HepG2 (cell line): ENCODE results near the gene ZNF394. TPM values are rescaled to one million over a fixed set of nuclear protein-coding genes. Genes with fewer than 3 reads are reported as not detected.

Experiments used
- ATAC-seq: fragments of 200-7000 bp; cut with Tn5 transposase; 3 replicates; pipeline ENCODE4 v1.9.1; 2020; ENCODE audit warnings: mild to moderate bottlenecking, moderate library complexity
- BruUV-seq: library from RNA; stranded (reverse); fragments of 400-500 nt; replicated peaks from 2 replicates; lab custom pipeline; 2021; lab: Mats Ljungman, UMichigan
- CTCF ChIA-PET: fragments of 300-600 bp; formaldehyde crosslinking; extraction: SDS; loops from one replicate; lab custom pipeline; 2021; ENCODE audit warnings: low total read pairs, inconsistent platforms, low intra/inter-chr PET ratio; lab: Yijun Ruan, JAX
- POLR2A ChIA-PET: fragments of 350-600 bp; sonication (Branson Sonifier 250); formaldehyde crosslinking; loops from one replicate; lab custom pipeline; 2020; ENCODE audit warnings: antibody characterized with exemption, inconsistent platforms; lab: Yijun Ruan, JAX
- DNase-seq: peaks from one replicate; pipeline ENCODE4 v3.0.0-alpha.2; 2015; ENCODE audit warnings: low spot score
- FAIRE-seq: peaks from 3 replicates; lab custom pipeline; 2011; peaks lifted over from hg19 to GRCh38; lab: Jason Lieb, UNC
- H2AFZ ChIP-seq: one replicate; pipeline ENCODE4 v1.6.1; 2011; ENCODE audit warnings: low read length, inconsistent platforms
- H3K27ac ChIP-seq: fragments of 300-600 bp; 3 replicates; pipeline ENCODE4 v1.8.0; 2011; ENCODE audit warnings: mixed run types, mild to moderate bottlenecking, mixed read lengths, low read length, inconsistent platforms; ENCODE audit not compliant: insufficient read depth; ENCODE audit errors: extremely low read length
- H3K27me3 ChIP-seq, 2 experiments: fragments of 200-600 bp in 1 of 2; 2 replicates in 1 of 2; 3 replicates in 1 of 2; pipeline versions ENCODE4 v1.6.0 to v1.8.0; 2011; ENCODE audit warnings: low read length in 2 of 2, mild to moderate bottlenecking in 2 of 2, moderate library complexity in 2 of 2, inconsistent platforms in 1 of 2; ENCODE audit not compliant: insufficient read depth in 2 of 2, control insufficient read depth in 1 of 2
- H3K36me3 ChIP-seq, 2 experiments: fragments of 200-600 bp in 1 of 2; replicated peaks in 1 of 2; 2 replicates in 1 of 2; 3 replicates in 1 of 2; pipeline versions ENCODE4 v1.5.1 to v1.8.0; 2011; ENCODE audit warnings: low read length in 2 of 2, inconsistent platforms in 1 of 2; ENCODE audit not compliant: insufficient read depth in 2 of 2, control insufficient read depth in 1 of 2
- H3K4me1 ChIP-seq: 2 replicates; pipeline ENCODE4 v1.5.1; 2012; ENCODE audit warnings: low read length, inconsistent platforms; ENCODE audit not compliant: insufficient read depth
- H3K4me2 ChIP-seq: 2 replicates; pipeline ENCODE4 v1.6.0; 2011; ENCODE audit warnings: low read depth, low read length, inconsistent platforms
- H3K4me3 ChIP-seq, 3 experiments: fragments of 200-600 bp in 1 of 3; sonication (generic), shearing (Covaris generic) in 1 of 3; replicated peaks in 1 of 3; 2 replicates each; pipeline ENCODE4 v1.5.1; 2011 to 2016; ENCODE audit warnings: low read length in 3 of 3, inconsistent platforms in 2 of 3, low read depth in 2 of 3, mild to moderate bottlenecking in 2 of 3, control low read depth in 1 of 3, mixed read lengths in 1 of 3; ENCODE audit not compliant: insufficient read depth in 1 of 3
- H3K79me2 ChIP-seq: one replicate; pipeline ENCODE4 v1.6.1; 2011; ENCODE audit warnings: low read length, inconsistent platforms; ENCODE audit not compliant: insufficient read depth
- H3K9ac ChIP-seq: 2 replicates; pipeline ENCODE4 v1.6.0; 2011; ENCODE audit warnings: mild to moderate bottlenecking, low read depth, low read length, inconsistent platforms; ENCODE audit not compliant: insufficient read depth
- H3K9me3 ChIP-seq: 2 replicates; pipeline ENCODE4 v1.5.1; 2012; ENCODE audit warnings: mild to moderate bottlenecking, low read length
- H4K20me1 ChIP-seq: 2 replicates; pipeline ENCODE4 v1.6.0; 2011; ENCODE audit warnings: inconsistent platforms, mild to moderate bottlenecking, low read length, moderate library complexity; ENCODE audit not compliant: insufficient read depth
- NFKB2 ChIP-seq: sonication (generic); formaldehyde crosslinking; IDR thresholded peaks from 2 replicates; pipeline ENCODE4 v1.4.0; 2020; ENCODE audit warnings: missing genetic modification reagents, borderline replicate concordance
- SALL2 ChIP-seq: sonication (generic); formaldehyde crosslinking; IDR thresholded peaks from 2 replicates; pipeline ENCODE4 v1.8.1; 2023; ENCODE audit warnings: mild to moderate bottlenecking, missing genetic modification reagents, inconsistent platforms
- TSC22D2 ChIP-seq: sonication (generic); formaldehyde crosslinking; IDR thresholded peaks from 2 replicates; pipeline ENCODE4 v1.5.1; 2020; ENCODE audit warnings: missing genetic modification reagents, mild to moderate bottlenecking, borderline replicate concordance
- ZNF557 ChIP-seq: sonication (generic); formaldehyde crosslinking; IDR thresholded peaks from 2 replicates; pipeline ENCODE4 v1.4.0; 2020; ENCODE audit warnings: missing genetic modification reagents
- ZSCAN25 ChIP-seq: sonication (generic); formaldehyde crosslinking; IDR thresholded peaks from 2 replicates; pipeline ENCODE4 v1.8.0; 2022; ENCODE audit warnings: mild to moderate bottlenecking, missing genetic modification reagents
- ZZZ3 ChIP-seq: sonication (generic); formaldehyde crosslinking; IDR thresholded peaks from 2 replicates; pipeline ENCODE4 v1.4.0; 2020; ENCODE audit warnings: missing genetic modification reagents, mild to moderate bottlenecking, borderline replicate concordance
- WGBS: methylation state at CpG from one replicate; pipeline ENCODE4 v1.1.6; 2017; ENCODE audit warnings: low lambda C conversion rate; 5-methylcytosine and 5-hydroxymethylcytosine counted together
- in situ Hi-C: cut with HindIII; loops from 2 replicates; pipeline ENCODE4 v1.10.0; 2017; ENCODE audit warnings: low pct_unique_long_range_greater_than_20kb; ENCODE audit not compliant: extremely low pct_ligation_motif_present
- intact Hi-C: fragments of 100-400 bp; cut with micrococcal nuclease; formaldehyde crosslinking; loops from one replicate; pipeline ENCODE4 v1.10.0; 2022; ENCODE audit not compliant: unreplicated experiment
- polyA plus RNA-seq, 8 experiments: library from polyadenylated mRNA; depleted of rRNA in 3 of 8; stranded (reverse) in 7 of 8; unstranded in 1 of 8; fragments of >200 nt; fragmentation: Illumina TruSeq in 4 of 8; extraction: Trizol in 4 of 8; gene quantifications; 2 replicates each; pipeline versions ENCODE4 v1.2.1 to v1.2.3, GENCODE V29; 2011 to 2016; ENCODE audit warnings: low read depth in 4 of 8, missing spikeins in 1 of 8, mixed read lengths in 1 of 8; ENCODE audit not compliant: insufficient read depth in 1 of 8
- total RNA-seq, 5 experiments: library from RNA; depleted of rRNA; stranded (reverse); fragments of >200 nt; fragmentation: Illumina TruSeq; extraction: Trizol; gene quantifications; 2 replicates each; pipeline ENCODE4 v1.2.3, GENCODE V29; 2016; ENCODE audit warnings: low read depth in 1 of 5
- TF ChIP-seq, protein P1 (sequence below): sonication (generic); formaldehyde crosslinking; IDR thresholded peaks from 2 replicates; pipeline ENCODE4 v1.4.0; 2020; ENCODE audit warnings: missing genetic modification reagents
- TF ChIP-seq, protein P2 (sequence below): sonication (generic); formaldehyde crosslinking; IDR thresholded peaks from 2 replicates; pipeline ENCODE4 v1.4.0; 2020; ENCODE audit warnings: missing genetic modification reagents, mild to moderate bottlenecking, borderline replicate concordance
- TF ChIP-seq, protein P3 (sequence below), 2 experiments: sonication (generic) in 1 of 2; formaldehyde crosslinking in 1 of 2; IDR thresholded peaks; 2 replicates each; pipeline versions ENCODE4 v1.5.1 to v1.6.1; 2011 to 2020; ENCODE audit warnings: borderline replicate concordance in 1 of 2, low read depth in 1 of 2, low read length in 1 of 2, mild to moderate bottlenecking in 1 of 2, missing genetic modification reagents in 1 of 2, moderate library complexity in 1 of 2

ZNF394 gene
- total and polyA plus RNA-seq, 2 of the 13 experiments (the other 11 are each of a cell fraction or from before 2014, with no cell fraction given), result 7.8 to 19.6 TPM

DNA sequence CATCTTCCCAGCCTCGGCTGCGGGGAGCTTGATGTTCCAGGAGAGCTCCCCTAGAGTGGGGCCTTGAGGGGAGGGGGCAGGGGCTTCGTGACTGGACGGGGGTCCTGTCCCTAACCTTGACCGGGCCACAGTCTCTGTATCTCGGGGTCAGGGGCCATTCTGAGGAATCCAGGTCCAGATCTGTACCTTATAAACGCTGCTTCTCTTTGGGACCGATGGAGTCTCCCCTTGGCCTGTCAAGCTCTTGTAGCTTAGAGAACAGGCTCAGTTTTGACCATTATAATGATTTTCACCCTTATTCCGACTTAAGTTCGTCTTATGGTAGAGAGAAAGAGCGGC is 5.2 kb upstream of the ZNF394 start (continued):
- TF ChIP-seq, protein P1, sequence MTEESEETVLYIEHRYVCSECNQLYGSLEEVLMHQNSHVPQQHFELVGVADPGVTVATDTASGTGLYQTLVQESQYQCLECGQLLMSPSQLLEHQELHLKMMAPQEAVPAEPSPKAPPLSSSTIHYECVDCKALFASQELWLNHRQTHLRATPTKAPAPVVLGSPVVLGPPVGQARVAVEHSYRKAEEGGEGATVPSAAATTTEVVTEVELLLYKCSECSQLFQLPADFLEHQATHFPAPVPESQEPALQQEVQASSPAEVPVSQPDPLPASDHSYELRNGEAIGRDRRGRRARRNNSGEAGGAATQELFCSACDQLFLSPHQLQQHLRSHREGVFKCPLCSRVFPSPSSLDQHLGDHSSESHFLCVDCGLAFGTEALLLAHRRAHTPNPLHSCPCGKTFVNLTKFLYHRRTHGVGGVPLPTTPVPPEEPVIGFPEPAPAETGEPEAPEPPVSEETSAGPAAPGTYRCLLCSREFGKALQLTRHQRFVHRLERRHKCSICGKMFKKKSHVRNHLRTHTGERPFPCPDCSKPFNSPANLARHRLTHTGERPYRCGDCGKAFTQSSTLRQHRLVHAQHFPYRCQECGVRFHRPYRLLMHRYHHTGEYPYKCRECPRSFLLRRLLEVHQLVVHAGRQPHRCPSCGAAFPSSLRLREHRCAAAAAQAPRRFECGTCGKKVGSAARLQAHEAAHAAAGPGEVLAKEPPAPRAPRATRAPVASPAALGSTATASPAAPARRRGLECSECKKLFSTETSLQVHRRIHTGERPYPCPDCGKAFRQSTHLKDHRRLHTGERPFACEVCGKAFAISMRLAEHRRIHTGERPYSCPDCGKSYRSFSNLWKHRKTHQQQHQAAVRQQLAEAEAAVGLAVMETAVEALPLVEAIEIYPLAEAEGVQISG, result no peak; the same call in 1 of the 2 replicates
- TF ChIP-seq ZSCAN25 (CRISPR knock-in tag), result peak; percentile 6; the same call in 1 of the 2 replicates
- no peak for TF ChIP-seq TSC22D2 (CRISPR knock-in tag)

DNA sequence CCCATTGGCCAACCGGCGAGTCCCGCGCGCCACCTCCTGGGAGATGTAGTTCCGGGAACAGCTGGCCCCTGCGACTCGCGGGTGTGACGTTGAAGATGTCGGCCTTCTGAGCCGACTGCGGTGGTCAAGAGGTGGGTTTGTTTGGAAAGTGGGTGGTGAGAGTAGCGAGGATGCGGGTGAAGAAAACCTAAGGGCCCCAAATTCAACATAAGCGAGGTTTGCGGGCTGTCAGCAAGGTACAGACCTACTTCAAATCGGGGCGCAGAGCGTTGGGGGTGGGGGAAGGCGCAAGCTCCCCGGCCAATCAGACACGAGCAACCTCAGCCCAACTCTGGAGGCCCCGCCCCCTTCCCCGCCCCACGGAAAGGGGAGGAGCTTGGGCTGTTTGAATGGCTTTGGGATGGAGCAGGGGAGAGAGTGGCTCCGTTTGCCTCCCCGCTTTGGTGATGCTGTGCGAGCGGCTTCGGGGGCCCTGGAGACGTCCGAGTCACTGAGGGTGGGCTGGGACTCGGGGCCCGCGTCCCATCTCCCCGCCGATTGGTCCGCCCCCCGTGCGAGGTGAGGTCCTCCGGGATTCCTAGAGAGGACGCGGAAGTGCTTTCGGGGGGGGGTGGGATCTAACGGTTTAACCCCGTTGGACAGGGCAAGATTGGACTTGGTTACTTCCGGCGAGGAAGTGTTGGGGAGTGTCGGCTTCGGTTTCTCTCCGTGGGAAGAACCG is 4.7 kb upstream of the ZNF394 start, which contains the start of gene ZKSCAN5:
Gene ZKSCAN5, plus strand, starts transcription at position 60 of the 721 bp plus-strand sequence. CDS start 1,383 bp downstream, outside the sequence.
- DNase-seq (peak; percentile 90), ATAC-seq (peak; percentile 81), FAIRE-seq (peak; percentile 90)
- in situ Hi-C loops (no loop called here), intact Hi-C loops (loop anchor here (5.0 kb wide), 1 partner anchor 53 kb away; the partner anchor contains the start of gene ZNF655)
- no TSS peak for BruUV-seq
- ChIA-PET CTCF (no interaction called here), POLR2A (interaction anchor here (0.7 to 2.0 kb wide), 18 partner anchors 13 to 297 kb away, joined by 3 to 42 read pairs (median 6); partner anchors contain the start of genes ATP5MF, BUD31, FAM200A and KPNA7)
- H3K4me3 ChIP-seq, result peak within 1 kb of the TSS; percentile 87 to 94 (median 88)
- WGBS, result 0% methylated on average over 4 of the region's 53 CpGs
- H3K9me3 ChIP-seq, result no peaks in the 10 kb centered on the region
- peak within 1 kb of the TSS; percentile 76 for H3K27ac ChIP-seq
- peaks cover 25% of the 10 kb centered on the region for H3K4me1 ChIP-seq
- no peaks in the 10 kb centered on the region; a peak in 1 of 5 replicates for H3K27me3 ChIP-seq
- H3K4me2 ChIP-seq, result peak within 1 kb of the TSS; percentile 93
- peak within 1 kb of the TSS; percentile 80 for H3K9ac ChIP-seq
- H3K36me3 ChIP-seq, result 0 out of 5 replicates have a peak, but pooled peaks cover 0 to 1% of the 10 kb centered on the region in 2 experiments
- H3K79me2 ChIP-seq, result peaks cover 36% of the 10 kb centered on the region
- H2AFZ ChIP-seq, result peak within 1 kb of the TSS; percentile 72
- 0 out of 2 replicates have a peak, but pooled peaks cover 3% of the 10 kb centered on the region for H4K20me1 ChIP-seq
- TF ChIP-seq ZNF557 (CRISPR knock-in tag) (no peak), NFKB2 (peak; percentile 31; the same call in 1 of the 2 replicates), ZZZ3 (CRISPR knock-in tag) (peak; percentile 23; the same call in 1 of the 2 replicates), SALL2 (no peak)
- TF ChIP-seq, protein P2, sequence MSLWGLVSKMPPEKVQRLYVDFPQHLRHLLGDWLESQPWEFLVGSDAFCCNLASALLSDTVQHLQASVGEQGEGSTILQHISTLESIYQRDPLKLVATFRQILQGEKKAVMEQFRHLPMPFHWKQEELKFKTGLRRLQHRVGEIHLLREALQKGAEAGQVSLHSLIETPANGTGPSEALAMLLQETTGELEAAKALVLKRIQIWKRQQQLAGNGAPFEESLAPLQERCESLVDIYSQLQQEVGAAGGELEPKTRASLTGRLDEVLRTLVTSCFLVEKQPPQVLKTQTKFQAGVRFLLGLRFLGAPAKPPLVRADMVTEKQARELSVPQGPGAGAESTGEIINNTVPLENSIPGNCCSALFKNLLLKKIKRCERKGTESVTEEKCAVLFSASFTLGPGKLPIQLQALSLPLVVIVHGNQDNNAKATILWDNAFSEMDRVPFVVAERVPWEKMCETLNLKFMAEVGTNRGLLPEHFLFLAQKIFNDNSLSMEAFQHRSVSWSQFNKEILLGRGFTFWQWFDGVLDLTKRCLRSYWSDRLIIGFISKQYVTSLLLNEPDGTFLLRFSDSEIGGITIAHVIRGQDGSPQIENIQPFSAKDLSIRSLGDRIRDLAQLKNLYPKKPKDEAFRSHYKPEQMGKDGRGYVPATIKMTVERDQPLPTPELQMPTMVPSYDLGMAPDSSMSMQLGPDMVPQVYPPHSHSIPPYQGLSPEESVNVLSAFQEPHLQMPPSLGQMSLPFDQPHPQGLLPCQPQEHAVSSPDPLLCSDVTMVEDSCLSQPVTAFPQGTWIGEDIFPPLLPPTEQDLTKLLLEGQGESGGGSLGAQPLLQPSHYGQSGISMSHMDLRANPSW (CRISPR knock-in tag), result 0 out of 2 replicates have a peak, but pooled peaks have one; percentile 36
- TF ChIP-seq, protein P3, sequence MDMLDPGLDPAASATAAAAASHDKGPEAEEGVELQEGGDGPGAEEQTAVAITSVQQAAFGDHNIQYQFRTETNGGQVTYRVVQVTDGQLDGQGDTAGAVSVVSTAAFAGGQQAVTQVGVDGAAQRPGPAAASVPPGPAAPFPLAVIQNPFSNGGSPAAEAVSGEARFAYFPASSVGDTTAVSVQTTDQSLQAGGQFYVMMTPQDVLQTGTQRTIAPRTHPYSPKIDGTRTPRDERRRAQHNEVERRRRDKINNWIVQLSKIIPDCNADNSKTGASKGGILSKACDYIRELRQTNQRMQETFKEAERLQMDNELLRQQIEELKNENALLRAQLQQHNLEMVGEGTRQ (IDR thresholded peaks at IDR 0.05; ENCODE audit: low read depth, low read length), result no peak
- TF ChIP-seq, protein P3 (CRISPR knock-in tag; IDR thresholded peaks at IDR 0.05; ENCODE audit: borderline replicate concordance), result no peak
